ENCODE results near the gene CGN. TPM values are rescaled to one million over a fixed set of nuclear protein-coding genes. Genes with fewer than 3 reads are reported as not detected.

CGN gene
- total and polyA plus RNA-seq, 2 donors (not counting 1 experiment from before 2014, with no cell fraction given): 0.22 to 0.81 TPM

DNA sequence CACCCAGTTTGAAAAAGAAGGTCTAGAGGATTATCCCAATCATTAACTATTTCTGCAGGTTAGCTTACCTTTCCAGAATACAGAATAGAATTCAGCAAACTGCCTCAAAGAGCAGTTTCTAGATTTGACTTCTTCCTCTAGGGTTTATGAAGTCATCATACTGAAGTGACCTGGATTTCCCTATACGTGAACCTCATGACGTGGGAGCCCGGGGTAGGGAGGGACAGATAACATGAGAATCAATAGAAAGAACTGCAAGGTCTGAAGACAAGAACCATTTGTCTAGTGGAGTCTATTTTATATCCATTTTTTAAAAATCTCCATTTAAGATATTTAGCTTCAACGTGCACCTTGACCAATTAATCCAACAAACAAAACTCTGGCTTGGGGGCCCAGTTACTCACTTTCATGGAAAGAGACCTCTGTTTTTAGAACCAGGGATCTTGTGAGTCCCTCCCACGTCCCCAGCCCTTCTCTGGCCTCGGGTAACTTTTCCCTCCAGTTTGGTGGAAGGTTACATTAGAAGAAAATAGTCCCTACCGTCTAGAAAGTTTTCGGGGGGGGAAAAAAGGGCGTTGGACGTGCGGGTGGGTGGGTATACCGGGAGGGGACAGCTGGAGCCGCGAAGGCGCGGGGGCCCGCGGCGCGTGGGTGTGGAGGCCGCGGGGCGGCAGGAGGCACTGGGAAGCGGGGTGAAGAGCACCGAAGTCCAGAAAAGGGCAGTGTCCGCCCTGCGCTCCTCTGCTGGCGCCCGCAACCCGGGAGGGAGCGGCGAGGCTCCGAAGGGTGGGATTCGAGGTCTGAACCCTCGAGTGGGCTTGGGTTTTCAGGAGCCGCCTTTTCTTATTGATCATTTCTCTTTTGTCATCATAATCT lies 38.1 kb upstream of the CGN start:
- CTCF ChIA-PET: interaction anchor here (1.4 to 3.3 kb wide), 4 partner anchors 9 to 38 kb away, joined by 3 to 11 read pairs (median 5); partner anchors contain the start of genes CGN and POGZ

More for the DNA sequence above, 38.1 kb upstream of the CGN start:
- Histone ChIP-seq H3K27me3 (replicated peaks in 1 of 4; ENCODE audit: control extremely low read depth in 1 of 4, control insufficient read depth in 3 of 4, insufficient read depth in 4 of 4, low read length in 3 of 4) (peaks cover 0 to 2% (median 0%) of the 10 kb centered on the region in 4 experiments), H3K4me3 (ENCODE audit: control extremely low read depth in 1 of 5, extremely low read depth in 1 of 5, insufficient read depth in 1 of 5, low read depth in 2 of 5, low read length in 4 of 5) (peak overlapping the region in 4 of 5 experiments; percentile 51 to 68 (median 60)), H3K9me3 (ENCODE audit: control extremely low read depth in 1 of 3, control insufficient read depth in 2 of 3, insufficient read depth in 1 of 3, low read length in 2 of 3) (no peaks in the 10 kb centered on the region), H3K79me2 (ENCODE audit: control insufficient read depth, insufficient read depth, low read length) (no peaks in the 10 kb centered on the region), H3K9ac (ENCODE audit: low read length) (peak overlapping the region; percentile 69), H3K4me2 (replicated peaks; ENCODE audit: low read depth, low read length, poor library complexity, severe bottlenecking) (peak overlapping the region; percentile 83), H2AFZ (ENCODE audit: insufficient read depth, low read depth, low read length, poor library complexity, severe bottlenecking) (peak overlapping the region; percentile 94), H4K20me1 (ENCODE audit: control insufficient read depth, insufficient read depth, low read length, poor library complexity, severe bottlenecking) (no peaks in the 10 kb centered on the region), H3K36me3 (replicated peaks in 1 of 2; ENCODE audit: control extremely low read depth in 1 of 2, control insufficient read depth in 1 of 2, extremely low read depth in 1 of 2, insufficient read depth in 2 of 2, low read length in 1 of 2) (no peaks in the 10 kb centered on the region), H3K4me1 (ENCODE audit: control insufficient read depth in 2 of 2, insufficient read depth in 2 of 2, low read length in 2 of 2) (peaks cover 0 to 12% of the 10 kb centered on the region in 2 donors), H3K27ac (ENCODE audit: low read length in 2 of 2) (peak overlapping the region; percentile 26 to 62)
- WGBS (ENCODE audit: insufficient coverage): 1% methylated on average over 28 of the region's 36 CpGs
- peaks cover 12% of the 10 kb centered on the region for H3K27me3 Mint-ChIP-seq
- TF ChIP-seq EZH2 (IDR thresholded peaks at IDR 0.05; ENCODE audit: borderline replicate concordance, insufficient read depth, low read depth, low read length, poor library complexity, severe bottlenecking): no peak
- TF ChIP-seq, protein P1, sequence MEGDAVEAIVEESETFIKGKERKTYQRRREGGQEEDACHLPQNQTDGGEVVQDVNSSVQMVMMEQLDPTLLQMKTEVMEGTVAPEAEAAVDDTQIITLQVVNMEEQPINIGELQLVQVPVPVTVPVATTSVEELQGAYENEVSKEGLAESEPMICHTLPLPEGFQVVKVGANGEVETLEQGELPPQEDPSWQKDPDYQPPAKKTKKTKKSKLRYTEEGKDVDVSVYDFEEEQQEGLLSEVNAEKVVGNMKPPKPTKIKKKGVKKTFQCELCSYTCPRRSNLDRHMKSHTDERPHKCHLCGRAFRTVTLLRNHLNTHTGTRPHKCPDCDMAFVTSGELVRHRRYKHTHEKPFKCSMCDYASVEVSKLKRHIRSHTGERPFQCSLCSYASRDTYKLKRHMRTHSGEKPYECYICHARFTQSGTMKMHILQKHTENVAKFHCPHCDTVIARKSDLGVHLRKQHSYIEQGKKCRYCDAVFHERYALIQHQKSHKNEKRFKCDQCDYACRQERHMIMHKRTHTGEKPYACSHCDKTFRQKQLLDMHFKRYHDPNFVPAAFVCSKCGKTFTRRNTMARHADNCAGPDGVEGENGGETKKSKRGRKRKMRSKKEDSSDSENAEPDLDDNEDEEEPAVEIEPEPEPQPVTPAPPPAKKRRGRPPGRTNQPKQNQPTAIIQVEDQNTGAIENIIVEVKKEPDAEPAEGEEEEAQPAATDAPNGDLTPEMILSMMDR (IDR thresholded peaks at IDR 0.05): no peak
- peaks cover 7% of the 10 kb centered on the region for H3K4me1 Mint-ChIP-seq
- POLR2A ChIA-PET: interaction anchor here (0.6 to 2.2 kb wide), 2 partner anchors 14 to 27 kb away, joined by 8 to 24 read pairs; partner anchors contain the start of gene POGZ
- peak; percentile 45 for ATAC-seq (ENCODE audit: low read depth)
- DNase-seq: peak; percentile 70
- peak overlapping the region; percentile 82 for H3K4me3 Mint-ChIP-seq
- no peaks in the 10 kb centered on the region for H3K9me3 Mint-ChIP-seq (ENCODE audit: insufficient read depth)
- intact Hi-C loops (cut with micrococcal nuclease): loop anchor here (1.0 kb wide), 2 partner anchors 14 to 38 kb away; partner anchors contain the start of genes CGN and POGZ
- peak overlapping the region; percentile 86 for H3K27ac Mint-ChIP-seq
